SH-SY5Y (cell line): ENCODE measurements around the gene HEATR1.

Source experiments
- GATA2 ChIP-seq: IDR thresholded peaks from 2 replicates; pipeline ENCODE4 v1.6.1; 2011; ENCODE audit warnings: mild to moderate bottlenecking, low read depth, low read length
- GATA3 ChIP-seq: IDR thresholded peaks from 2 replicates; pipeline ENCODE4 v1.6.1; 2011; ENCODE audit warnings: low read depth, mild to moderate bottlenecking, low read length, moderate library complexity

- TF ChIP-seq GATA3 (no peak), GATA2 (no peak)
These were observed 38.4 kb upstream of the HEATR1 start for GRCh38 chr1:236642763-236643162.
